Activated CD4-positive, alpha-beta T cell treated with anti-CD3 and anti-CD28 coated beads, Interleukin-2, amount 10 ng/mL, durations not matched to agents 7 days and 5 days (primary cell): ENCODE measurements around the gene CADM1. TPM values are rescaled to one million over a fixed set of nuclear protein-coding genes. Genes with fewer than 3 reads are reported as not detected.

ENCODE experiments used
- CTCF ChIA-PET: fragments of 350-600 bp; sonication (Branson Sonifier 250); formaldehyde crosslinking; loops from one replicate; lab custom pipeline; 2021; ENCODE audit warnings: antibody characterized with exemption; lab: Charles Lee
- POLR2A ChIA-PET: fragments of 350-600 bp; sonication (Branson Sonifier 250); formaldehyde crosslinking; loops from one replicate; lab custom pipeline; 2021; ENCODE audit warnings: antibody characterized with exemption; lab: Charles Lee
- DNase-seq: peaks from one replicate; pipeline ENCODE4 v3.0.0-alpha.2; 2020
- H3K27ac Mint-ChIP-seq: one replicate; pipeline ENCODE4 v1.8.0; 2021; ENCODE audit warnings: mild to moderate bottlenecking, moderate library complexity, mixed read lengths
- H3K27me3 Mint-ChIP-seq: one replicate; pipeline ENCODE4 v1.8.0; 2021; ENCODE audit warnings: mixed read lengths
- H3K36me3 Mint-ChIP-seq: one replicate; pipeline ENCODE4 v1.8.0; 2021; ENCODE audit warnings: low read depth, mixed read lengths
- H3K4me1 Mint-ChIP-seq: one replicate; pipeline ENCODE4 v1.8.0; 2021; ENCODE audit warnings: mixed read lengths
- H3K4me3 Mint-ChIP-seq: one replicate; pipeline ENCODE4 v1.8.0; 2021; ENCODE audit warnings: mild to moderate bottlenecking, moderate library complexity, mixed read lengths
- H3K9me3 Mint-ChIP-seq: one replicate; pipeline ENCODE4 v1.8.0; 2021; ENCODE audit warnings: mixed read lengths
- total RNA-seq, 2 experiments: library from RNA; stranded (reverse); gene quantifications; one replicate each; pipeline ENCODE4 v1.2.3, GENCODE V29; 2021

The CADM1 gene
- total RNA-seq, 2 experiments from 2014 or later, result 0.52 to 0.92 TPM

DNA sequence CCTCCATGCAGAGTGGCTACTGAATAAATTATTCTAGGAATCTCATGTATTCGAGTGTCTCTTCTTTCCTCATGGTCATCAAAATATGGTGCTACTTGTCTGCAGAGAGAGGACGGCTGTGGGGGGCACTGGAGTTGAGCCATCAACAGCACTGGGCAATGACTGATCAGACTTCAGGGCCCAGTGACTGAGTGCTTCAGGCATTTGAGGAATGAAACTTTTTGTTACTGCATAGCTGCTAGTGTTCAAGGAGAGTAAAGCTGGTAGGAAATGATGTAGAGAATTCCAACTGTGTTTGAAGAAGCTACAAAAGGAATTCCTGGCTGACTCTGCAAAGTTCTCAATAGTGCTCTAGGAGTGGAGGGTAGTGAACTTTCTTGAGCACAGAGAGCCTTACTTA, 277.7 kb downstream of the CADM1 start:
- ChIA-PET CTCF (interaction anchor here (1.0 kb wide), 1 partner anchor 13 kb away, joined by 3 read pairs; no protein-coding TSS in a partner anchor), POLR2A (no interaction called here)
- no peak for DNase-seq
- Mint-ChIP-seq H3K4me3 (no peak overlapping the region), H3K36me3 (no peaks in the 10 kb centered on the region), H3K9me3 (peaks cover 5% of the 10 kb centered on the region), H3K27ac (no peak overlapping the region), H3K4me1 (peaks cover 20% of the 10 kb centered on the region), H3K27me3 (peaks cover 23% of the 10 kb centered on the region)

DNA sequence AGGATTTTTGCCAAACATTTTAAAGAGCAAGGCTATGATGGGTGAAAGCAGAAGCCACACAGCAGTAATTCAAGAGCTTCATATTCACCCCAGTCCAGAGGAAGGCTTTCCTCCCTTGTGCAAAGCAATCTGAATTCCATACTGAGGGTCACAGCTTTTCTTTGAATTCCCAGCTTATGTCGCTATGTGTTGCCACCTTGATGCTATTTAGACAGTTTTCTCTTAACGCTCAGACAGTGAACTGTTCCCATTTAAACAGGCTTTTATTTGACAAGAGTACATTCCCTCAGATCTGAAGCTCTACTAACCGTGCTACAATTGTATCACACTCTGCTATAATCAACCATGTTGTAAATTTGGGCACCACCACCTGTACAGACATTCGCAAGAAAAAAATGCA, 279.7 kb downstream of the CADM1 start:
- peaks cover 20% of the 10 kb centered on the region for H3K27me3 Mint-ChIP-seq
- ChIA-PET CTCF (interaction anchor here (0.6 kb wide), 1 partner anchor 425 kb away, joined by 3 read pairs; no protein-coding TSS in a partner anchor), POLR2A (no interaction called here)
- no peaks in the 10 kb centered on the region for H3K36me3 Mint-ChIP-seq
- no peak for DNase-seq
- H3K9me3 Mint-ChIP-seq, result peaks cover 5% of the 10 kb centered on the region
- H3K27ac Mint-ChIP-seq, result no peak overlapping the region
- no peak overlapping the region for H3K4me3 Mint-ChIP-seq
- H3K4me1 Mint-ChIP-seq, result peaks cover 21% of the 10 kb centered on the region

DNA sequence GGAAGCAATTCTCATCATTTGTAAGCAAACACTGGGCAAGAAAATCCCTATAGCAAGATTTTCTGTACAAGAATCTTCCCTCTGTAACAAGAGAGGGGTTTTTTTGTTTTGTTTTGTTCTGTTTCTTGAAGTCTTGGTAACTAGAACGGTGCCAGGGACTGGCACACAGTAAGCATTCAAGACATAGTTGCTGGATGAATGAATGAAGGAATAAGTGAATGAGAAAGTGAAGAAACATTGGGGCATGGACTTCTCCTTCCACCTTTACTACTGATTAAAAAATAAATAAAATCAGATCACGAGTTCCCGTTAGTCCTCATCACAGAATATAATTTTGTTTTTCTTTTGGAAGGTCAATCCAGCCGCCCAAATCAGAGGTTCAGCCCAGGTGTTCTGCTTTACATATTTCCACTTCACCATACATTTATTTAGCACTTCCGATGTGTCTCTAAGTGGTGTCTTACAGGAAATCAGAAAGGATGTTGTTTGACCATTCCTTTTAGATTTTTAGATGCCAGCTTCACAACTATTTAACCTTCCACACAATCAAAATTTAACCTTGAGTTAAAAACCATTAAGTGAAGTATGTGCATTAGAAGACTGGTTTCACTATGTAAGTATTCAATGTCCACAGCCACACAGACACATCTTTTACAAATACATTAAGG, 281.2 kb downstream of the CADM1 start:
- ChIA-PET POLR2A (no interaction called here), CTCF (interaction anchor here (0.9 kb wide), 1 partner anchor 9 kb away, joined by 3 read pairs; no protein-coding TSS in a partner anchor)
- Mint-ChIP-seq H3K27ac (no peak overlapping the region), H3K4me3 (no peak overlapping the region), H3K4me1 (peaks cover 21% of the 10 kb centered on the region), H3K36me3 (no peaks in the 10 kb centered on the region), H3K27me3 (peaks cover 22% of the 10 kb centered on the region), H3K9me3 (peaks cover 5% of the 10 kb centered on the region)
- DNase-seq, result no peak

DNA sequence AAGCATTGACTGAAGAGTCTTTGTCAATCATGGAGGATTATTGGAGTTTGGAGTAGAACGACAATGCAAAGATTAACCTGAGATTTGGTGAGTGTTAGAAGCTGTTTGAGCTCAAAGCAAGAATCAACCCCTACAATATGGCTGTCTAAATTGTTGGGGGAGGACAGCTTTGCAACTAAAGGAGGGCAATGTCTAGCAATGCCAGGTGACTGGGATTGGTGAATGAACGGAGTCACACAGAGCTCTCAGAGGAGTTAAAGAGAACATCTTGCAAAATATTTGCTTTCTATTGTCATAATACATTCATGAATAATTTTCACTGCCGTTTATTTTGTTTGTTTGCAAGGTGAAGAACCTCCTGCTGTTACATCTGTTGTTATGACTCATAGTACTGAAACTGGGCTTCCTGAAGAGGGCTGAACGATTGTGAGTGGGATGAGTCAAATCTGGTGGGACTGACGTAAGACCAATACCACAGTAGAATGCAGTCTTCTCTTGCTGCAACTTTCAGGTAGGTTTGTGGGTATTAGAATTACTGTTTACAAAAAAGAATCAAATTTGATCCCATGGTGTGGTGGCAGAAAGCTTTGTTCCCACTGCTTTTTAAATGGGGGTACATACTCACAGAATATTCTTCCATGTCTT, 281.9 kb downstream of the CADM1 start:
- peaks cover 5% of the 10 kb centered on the region for H3K9me3 Mint-ChIP-seq
- ChIA-PET POLR2A (no interaction called here), CTCF (interaction anchor here (0.9 kb wide), 1 partner anchor 8 kb away, joined by 3 read pairs; no protein-coding TSS in a partner anchor)
- H3K4me3 Mint-ChIP-seq, result no peak overlapping the region
- H3K4me1 Mint-ChIP-seq, result peaks cover 26% of the 10 kb centered on the region
- no peaks in the 10 kb centered on the region for H3K36me3 Mint-ChIP-seq
- peak; percentile 36 for DNase-seq
- H3K27ac Mint-ChIP-seq, result peak overlapping the region; percentile 6
- peaks cover 20% of the 10 kb centered on the region for H3K27me3 Mint-ChIP-seq

DNA sequence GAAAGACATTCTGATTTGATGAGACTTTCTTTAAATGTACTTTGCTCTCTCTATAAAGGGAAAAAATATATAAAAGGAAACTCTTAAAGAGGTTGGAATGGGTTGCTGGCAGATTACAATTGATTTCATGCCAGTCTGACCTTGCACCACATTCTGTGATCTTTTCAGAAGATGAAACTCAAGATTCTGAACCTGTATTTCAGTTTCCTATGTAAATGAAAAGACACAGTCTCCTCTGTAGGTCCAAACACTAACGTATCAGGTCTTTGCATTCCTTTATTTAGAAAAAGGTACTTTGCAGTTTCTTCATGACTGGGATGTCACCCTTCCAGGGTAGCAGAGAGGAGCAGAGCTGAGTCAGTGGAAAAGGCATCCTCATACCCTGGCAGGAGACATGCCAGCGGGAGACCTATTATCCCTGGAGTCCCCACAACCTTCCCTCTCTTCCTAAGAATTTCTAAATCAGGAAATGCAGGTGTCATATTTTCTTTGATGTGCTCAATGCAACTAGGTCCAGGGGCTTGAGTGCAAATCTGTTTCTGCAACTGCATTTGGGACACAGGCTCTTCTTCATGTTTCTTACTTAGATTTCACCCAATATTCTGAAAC, 282.6 kb downstream of the CADM1 start:
- peaks cover 18% of the 10 kb centered on the region for H3K27me3 Mint-ChIP-seq
- POLR2A ChIA-PET, result no interaction called here
- no peak for DNase-seq
- H3K27ac Mint-ChIP-seq, result no peak overlapping the region
- no peak overlapping the region for H3K4me3 Mint-ChIP-seq
- H3K36me3 Mint-ChIP-seq, result no peaks in the 10 kb centered on the region
- CTCF ChIA-PET, result interaction anchor here (0.9 kb wide), 1 partner anchor 8 kb away, joined by 3 read pairs; no protein-coding TSS in a partner anchor
- H3K4me1 Mint-ChIP-seq, result peaks cover 26% of the 10 kb centered on the region
- H3K9me3 Mint-ChIP-seq, result peaks cover 5% of the 10 kb centered on the region

DNA sequence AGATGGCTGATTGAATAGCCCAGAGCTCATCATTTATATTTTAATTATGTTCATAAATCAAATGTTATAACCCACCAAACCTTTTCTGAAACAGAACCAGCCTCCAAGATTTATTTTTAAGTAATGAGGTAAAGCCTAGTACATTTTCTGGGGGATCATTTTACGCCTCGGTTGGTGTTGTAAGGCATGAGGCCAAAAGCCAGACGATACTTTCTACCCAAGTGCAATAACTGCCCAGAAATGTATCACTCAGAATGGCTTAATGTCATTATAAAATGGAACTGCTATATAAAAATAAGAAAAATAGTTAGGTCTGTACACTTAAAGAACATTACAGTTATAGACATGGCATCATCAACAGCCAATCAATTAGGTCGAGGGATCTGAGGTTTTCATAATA, 283.3 kb downstream of the CADM1 start:
- ChIA-PET POLR2A (no interaction called here), CTCF (no interaction called here)
- Mint-ChIP-seq H3K9me3 (peaks cover 5% of the 10 kb centered on the region), H3K27me3 (peaks cover 22% of the 10 kb centered on the region), H3K4me3 (no peak overlapping the region), H3K27ac (no peak overlapping the region), H3K36me3 (no peaks in the 10 kb centered on the region), H3K4me1 (peaks cover 26% of the 10 kb centered on the region)
- DNase-seq, result no peak

DNA sequence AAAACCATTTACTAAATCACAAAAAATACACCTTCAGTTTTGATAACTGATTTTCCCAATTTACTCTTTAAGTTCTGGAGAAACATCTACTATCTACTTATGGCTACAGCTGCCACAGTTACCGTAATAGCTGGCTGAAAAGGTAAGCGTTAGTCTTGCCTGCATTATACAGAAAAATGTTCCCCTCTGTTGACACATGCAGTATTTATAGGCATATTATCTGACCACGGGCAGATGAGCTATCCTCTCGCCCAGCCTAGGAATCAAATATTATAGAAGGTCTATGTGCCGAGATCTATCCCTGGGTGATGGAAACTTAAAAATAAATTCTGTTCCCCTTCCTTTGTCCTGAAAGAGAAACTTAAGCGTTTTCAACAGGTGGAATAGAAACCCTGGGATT, 283.8 kb downstream of the CADM1 start:
- no peaks in the 10 kb centered on the region for H3K36me3 Mint-ChIP-seq
- H3K27me3 Mint-ChIP-seq, result peaks cover 22% of the 10 kb centered on the region
- H3K9me3 Mint-ChIP-seq, result peaks cover 5% of the 10 kb centered on the region
- H3K4me3 Mint-ChIP-seq, result no peak overlapping the region
- peaks cover 26% of the 10 kb centered on the region for H3K4me1 Mint-ChIP-seq
- CTCF ChIA-PET, result no interaction called here
- H3K27ac Mint-ChIP-seq, result no peak overlapping the region
- no peak for DNase-seq
- POLR2A ChIA-PET, result no interaction called here

DNA sequence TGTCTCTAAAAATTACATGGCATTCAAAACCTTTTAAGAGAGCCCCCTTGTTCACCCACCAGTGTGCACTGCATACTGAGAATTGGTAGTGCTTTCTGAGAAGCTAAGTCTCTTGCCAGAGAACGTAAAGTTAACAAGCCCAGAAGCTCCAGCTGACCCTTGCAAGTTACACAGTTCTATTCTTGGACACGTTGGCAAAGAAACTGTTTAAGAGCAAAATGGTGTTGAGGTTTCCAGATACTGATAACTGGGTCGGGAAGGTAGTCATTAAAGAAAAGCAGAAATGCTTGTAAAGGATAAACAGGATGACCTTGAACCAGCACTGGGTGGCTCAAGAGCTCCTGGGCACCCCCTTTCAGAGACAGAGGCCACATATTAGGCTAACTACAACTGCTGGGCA, 284.8 kb downstream of the CADM1 start:
- Mint-ChIP-seq H3K36me3 (no peaks in the 10 kb centered on the region), H3K4me3 (no peak overlapping the region), H3K9me3 (peaks cover 5% of the 10 kb centered on the region), H3K27me3 (peaks cover 18% of the 10 kb centered on the region), H3K27ac (no peak overlapping the region), H3K4me1 (peaks cover 26% of the 10 kb centered on the region)
- DNase-seq, result no peak
- ChIA-PET CTCF (interaction anchor here (1.2 kb wide), 1 partner anchor 9 kb away, joined by 3 read pairs; no protein-coding TSS in a partner anchor), POLR2A (no interaction called here)

DNA sequence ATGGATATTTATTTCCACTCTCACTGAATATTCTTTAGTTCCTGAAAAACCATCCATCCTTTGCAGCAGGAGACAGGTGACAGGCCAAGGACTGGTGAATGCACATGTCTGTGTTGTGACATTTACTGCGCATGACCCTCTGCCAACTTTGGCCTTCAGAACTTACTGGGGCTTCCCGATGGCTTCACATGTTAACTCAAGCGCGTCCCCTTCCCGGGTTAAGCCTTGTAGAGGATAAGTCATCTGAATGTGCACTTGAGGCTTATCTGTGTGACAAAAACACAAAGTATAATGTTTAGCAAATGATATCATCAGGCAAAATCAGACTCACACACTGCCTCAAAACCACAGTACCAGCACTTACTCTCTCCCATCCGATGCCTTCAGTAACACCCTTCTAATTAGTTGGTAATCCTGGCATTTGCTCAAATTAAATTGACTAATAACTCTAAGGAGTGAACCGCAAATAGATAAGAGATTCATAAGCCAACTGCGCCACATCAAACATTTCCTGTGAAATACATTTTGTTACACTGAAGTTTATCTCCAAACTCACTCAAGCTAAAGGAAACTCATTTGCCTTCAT, 286.4 kb downstream of the CADM1 start:
- Mint-ChIP-seq H3K27ac (no peak overlapping the region), H3K36me3 (no peaks in the 10 kb centered on the region), H3K4me3 (no peak overlapping the region), H3K4me1 (peaks cover 17% of the 10 kb centered on the region), H3K27me3 (peaks cover 10% of the 10 kb centered on the region), H3K9me3 (peaks cover 5% of the 10 kb centered on the region)
- no peak for DNase-seq
- ChIA-PET CTCF (no interaction called here), POLR2A (no interaction called here)

DNA sequence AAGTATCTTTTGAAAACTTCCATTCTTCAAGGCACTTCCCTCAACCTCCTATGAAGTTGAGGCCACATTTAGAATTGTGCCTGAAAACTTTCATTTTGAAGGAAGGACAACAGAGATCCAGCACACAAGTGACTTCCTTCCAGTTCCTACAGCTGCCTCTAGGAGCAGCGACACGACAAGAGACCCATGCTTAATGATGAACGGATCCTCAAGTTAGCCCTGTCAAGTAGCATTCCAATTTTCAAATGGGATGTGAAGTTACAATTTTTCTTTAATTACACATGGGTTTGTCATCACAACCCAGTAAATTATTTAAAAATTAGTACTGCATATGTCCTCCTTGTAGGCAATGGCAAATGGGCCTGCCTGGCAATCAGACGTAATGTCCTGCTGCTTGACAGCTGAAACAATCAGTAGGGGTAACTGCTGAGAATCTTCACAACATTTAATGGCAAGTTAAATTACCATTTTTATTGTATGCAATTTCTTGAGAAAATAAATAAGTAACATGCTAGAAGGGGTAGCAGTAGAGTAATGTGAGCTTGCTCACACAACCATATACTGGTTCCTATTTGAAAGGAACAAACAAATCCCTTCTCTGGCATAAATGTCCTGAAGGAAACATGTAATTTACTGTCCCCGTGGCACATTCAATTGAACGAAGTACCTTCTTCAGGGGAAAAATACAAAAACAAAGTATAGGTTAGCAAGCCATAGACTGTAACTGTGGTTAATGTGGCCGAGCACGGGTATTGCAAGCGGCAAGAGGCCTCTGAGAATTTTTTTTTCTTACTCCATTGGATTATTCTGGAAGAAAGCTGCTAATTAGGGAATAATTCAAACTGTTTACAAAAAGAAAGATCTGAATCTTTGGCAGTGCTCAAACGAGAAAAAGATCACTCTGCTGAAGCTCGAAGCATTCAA, 288.3 kb downstream of the CADM1 start:
- POLR2A ChIA-PET, result no interaction called here
- Mint-ChIP-seq H3K4me3 (no peak overlapping the region), H3K27ac (no peak overlapping the region), H3K36me3 (no peaks in the 10 kb centered on the region), H3K4me1 (peaks cover 5% of the 10 kb centered on the region), H3K27me3 (peaks cover 17% of the 10 kb centered on the region), H3K9me3 (no peaks in the 10 kb centered on the region)
- DNase-seq, result no peak
- CTCF ChIA-PET, result interaction anchor here (0.8 to 1.6 kb wide), 2 partner anchors 8 to 17 kb away, joined by 4 to 6 read pairs; no protein-coding TSS in a partner anchor

DNA sequence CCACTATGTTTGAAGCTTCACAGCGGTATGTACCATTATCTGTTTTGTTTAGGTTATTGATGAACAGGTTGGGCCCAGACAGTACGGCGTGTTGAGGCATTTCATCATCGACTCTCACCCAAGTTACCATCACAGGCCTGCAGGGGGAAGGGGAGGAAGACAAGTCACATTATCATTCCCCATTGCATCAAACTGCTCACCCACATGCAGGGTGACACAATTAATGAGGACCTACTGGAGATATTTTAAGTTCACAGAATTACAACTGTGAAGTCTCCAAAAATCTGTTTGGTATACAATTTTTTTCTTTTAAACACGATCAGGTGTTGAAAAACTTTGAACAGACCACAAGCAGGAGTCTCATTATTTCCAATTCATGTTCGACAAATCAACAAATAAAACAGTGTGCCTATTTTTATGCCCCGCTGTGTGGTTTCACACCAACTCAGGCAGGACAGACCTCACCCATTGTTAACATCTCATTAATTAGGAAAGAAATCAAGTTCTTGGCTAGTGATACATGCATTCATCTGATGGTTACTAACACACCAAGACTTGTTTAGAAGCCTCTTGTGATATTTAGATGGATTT, 289.5 kb downstream of the CADM1 start:
- ChIA-PET POLR2A (no interaction called here), CTCF (interaction anchor here (1.1 kb wide), 1 partner anchor 7 kb away, joined by 3 read pairs; no protein-coding TSS in a partner anchor)
- H3K27ac Mint-ChIP-seq, result no peak overlapping the region
- no peak for DNase-seq
- peaks cover 17% of the 10 kb centered on the region for H3K27me3 Mint-ChIP-seq
- H3K36me3 Mint-ChIP-seq, result no peaks in the 10 kb centered on the region
- peaks cover 5% of the 10 kb centered on the region for H3K4me1 Mint-ChIP-seq
- no peaks in the 10 kb centered on the region for H3K9me3 Mint-ChIP-seq
- no peak overlapping the region for H3K4me3 Mint-ChIP-seq

DNA sequence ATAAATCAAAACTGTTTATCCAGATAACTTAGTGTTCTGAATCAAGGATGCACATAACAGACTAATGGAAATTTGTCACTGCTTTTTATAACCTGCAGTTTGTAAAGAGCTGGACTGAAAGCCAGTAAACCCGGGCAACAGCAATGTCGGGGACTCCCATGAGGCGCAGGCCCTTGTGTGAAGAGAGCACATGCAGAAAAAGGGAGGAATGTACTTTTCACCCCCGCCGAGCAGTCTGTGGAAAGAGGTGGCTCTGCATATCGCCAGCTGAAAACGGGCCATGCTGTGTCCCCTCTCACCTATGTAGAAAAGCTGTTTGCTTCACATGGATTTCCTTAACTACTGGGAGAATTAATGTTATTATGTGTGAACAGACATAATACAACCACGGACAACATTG, 291.2 kb downstream of the CADM1 start:
- Mint-ChIP-seq H3K4me1 (peaks cover 5% of the 10 kb centered on the region), H3K27ac (no peak overlapping the region), H3K27me3 (peaks cover 15% of the 10 kb centered on the region), H3K9me3 (no peaks in the 10 kb centered on the region), H3K36me3 (no peaks in the 10 kb centered on the region), H3K4me3 (no peak overlapping the region)
- POLR2A ChIA-PET, result no interaction called here
- DNase-seq, result no peak
- CTCF ChIA-PET, result no interaction called here
